ENCODE data around the gene SLC4A5.

DNA sequence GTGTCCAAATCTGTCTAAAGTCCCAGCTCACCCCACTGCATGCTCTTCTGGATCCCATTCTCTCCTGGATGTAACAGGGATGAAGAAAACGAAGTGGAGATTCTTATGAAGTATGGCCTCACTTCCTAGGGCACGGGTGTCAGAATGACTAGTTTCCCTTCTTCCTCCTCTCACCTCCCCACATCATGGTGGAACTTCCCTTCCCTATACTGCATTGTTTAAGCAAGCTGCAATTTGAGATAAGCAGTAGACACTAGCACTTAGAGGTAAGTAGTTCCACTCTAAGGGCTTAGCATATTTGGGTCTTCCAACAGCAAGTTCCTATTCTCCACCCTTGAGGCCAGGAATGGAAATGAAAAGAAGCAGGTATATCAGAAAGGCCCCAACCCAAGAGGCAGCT lies 29.7 kb downstream of the SLC4A5 start:
- TF ChIP-seq, protein P1, sequence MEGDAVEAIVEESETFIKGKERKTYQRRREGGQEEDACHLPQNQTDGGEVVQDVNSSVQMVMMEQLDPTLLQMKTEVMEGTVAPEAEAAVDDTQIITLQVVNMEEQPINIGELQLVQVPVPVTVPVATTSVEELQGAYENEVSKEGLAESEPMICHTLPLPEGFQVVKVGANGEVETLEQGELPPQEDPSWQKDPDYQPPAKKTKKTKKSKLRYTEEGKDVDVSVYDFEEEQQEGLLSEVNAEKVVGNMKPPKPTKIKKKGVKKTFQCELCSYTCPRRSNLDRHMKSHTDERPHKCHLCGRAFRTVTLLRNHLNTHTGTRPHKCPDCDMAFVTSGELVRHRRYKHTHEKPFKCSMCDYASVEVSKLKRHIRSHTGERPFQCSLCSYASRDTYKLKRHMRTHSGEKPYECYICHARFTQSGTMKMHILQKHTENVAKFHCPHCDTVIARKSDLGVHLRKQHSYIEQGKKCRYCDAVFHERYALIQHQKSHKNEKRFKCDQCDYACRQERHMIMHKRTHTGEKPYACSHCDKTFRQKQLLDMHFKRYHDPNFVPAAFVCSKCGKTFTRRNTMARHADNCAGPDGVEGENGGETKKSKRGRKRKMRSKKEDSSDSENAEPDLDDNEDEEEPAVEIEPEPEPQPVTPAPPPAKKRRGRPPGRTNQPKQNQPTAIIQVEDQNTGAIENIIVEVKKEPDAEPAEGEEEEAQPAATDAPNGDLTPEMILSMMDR (IDR thresholded peaks at IDR 0.05): no peak
- TF ChIP-seq ZFX (IDR thresholded peaks at IDR 0.05; ENCODE audit: borderline replicate concordance): no peak

Measured in 22Rv1 (cell line).